GM12892 (cell line): ENCODE measurements around the gene HSBP1L1.

Source experiments
- POLR2A ChIP-seq: IDR thresholded peaks from 2 replicates; pipeline ENCODE4 v1.6.1; 2011; ENCODE audit warnings: low read depth, low read length, control low read depth
- POLR2AphosphoS5 ChIP-seq: IDR thresholded peaks from 2 replicates; pipeline ENCODE4 v1.6.1; 2011; ENCODE audit warnings: low read depth, low read length, control low read depth
- TAF1 ChIP-seq: IDR thresholded peaks from 2 replicates; pipeline ENCODE4 v1.6.1; 2011; ENCODE audit warnings: low read depth, mild to moderate bottlenecking, control low read depth, low read length, borderline replicate concordance

DNA sequence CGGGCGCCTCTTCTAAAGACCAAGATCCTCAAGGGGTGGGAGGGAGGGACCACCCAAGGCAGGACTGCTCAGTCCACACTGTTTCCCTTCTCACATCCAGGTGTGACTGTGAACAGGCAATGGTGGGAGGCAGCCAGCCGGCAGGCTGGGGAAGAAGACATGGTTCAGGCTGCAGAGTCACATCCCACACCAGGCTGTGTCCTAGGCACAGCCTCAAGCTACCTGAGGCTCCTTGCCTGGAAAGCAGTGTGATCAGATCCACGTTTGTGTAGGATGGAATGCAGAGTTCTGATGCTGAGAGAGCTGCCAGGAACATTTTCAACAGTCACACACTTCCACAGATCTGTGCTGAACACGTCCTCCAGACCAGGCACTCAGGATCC, 29.4 kb upstream of the HSBP1L1 start:
- no peak for TF ChIP-seq POLR2AphosphoS5
- TF ChIP-seq POLR2A: no peak
- TF ChIP-seq TAF1: no peak
